OCI-LY3 (cell line): ENCODE measurements around the gene SELENOP.

ENCODE experiments used
- H2AFZ ChIP-seq: fragments of 200-600, 300-600 bp; shearing (Covaris generic); 2 replicates; pipeline ENCODE4 v1.6.0; 2014; ENCODE audit warnings: antibody characterized with exemption, low read depth, low read length
- H3K27ac ChIP-seq: fragments of 200-600, 300-600 bp; sonication (generic); 2 replicates; pipeline ENCODE4 v1.5.1; 2014; ENCODE audit warnings: mild to moderate bottlenecking, low read length, moderate library complexity, mixed read lengths
- H3K27me3 ChIP-seq: fragments of 200-600, 300-600 bp; sonication (generic); 2 replicates; pipeline ENCODE4 v1.6.1; 2014; ENCODE audit warnings: low read depth, low read length, mixed read lengths
- H3K36me3 ChIP-seq: fragments of 200-600, 300-600 bp; sonication (generic); replicated peaks from 2 replicates; pipeline ENCODE3; 2014; ENCODE audit warnings: low read depth, low read length, mixed read lengths
- H3K4me1 ChIP-seq: fragments of 300-600, 200-600 bp; sonication (generic); 2 replicates; pipeline ENCODE4 v1.6.1; 2014; ENCODE audit warnings: low read length, mixed read lengths
- H3K4me2 ChIP-seq: fragments of 200-600, 300-600 bp; sonication (generic); 2 replicates; pipeline ENCODE4 v1.6.1; 2014; ENCODE audit warnings: low read length, mixed read lengths
- H3K4me3 ChIP-seq: fragments of 300-600, 200-600 bp; sonication (generic); 2 replicates; pipeline ENCODE4 v1.5.1; 2014; ENCODE audit warnings: antibody characterized with exemption, mild to moderate bottlenecking, low read length, moderate library complexity
- H3K79me2 ChIP-seq: fragments of 300-600, 200-600 bp; shearing (Covaris generic); 2 replicates; pipeline ENCODE4 v1.6.1; 2014; ENCODE audit warnings: mild to moderate bottlenecking, low read length, mixed read lengths
- H3K9ac ChIP-seq: fragments of 300-600, 200-600 bp; shearing (Covaris generic); 2 replicates; pipeline ENCODE4 v1.6.0; 2014; ENCODE audit warnings: mild to moderate bottlenecking, low read length, moderate library complexity
- H3K9me3 ChIP-seq: fragments of 200-600, 300-600 bp; shearing (Covaris generic); 2 replicates; pipeline ENCODE4 v1.6.1; 2014; ENCODE audit warnings: low read length, mixed read lengths; ENCODE audit not compliant: insufficient read depth
- H4K20me1 ChIP-seq: fragments of 200-600, 300-600 bp; sonication (generic); 2 replicates; pipeline ENCODE4 v1.6.1; 2016; ENCODE audit warnings: low read length, mixed read lengths; ENCODE audit not compliant: insufficient read depth
- EZH2phosphoT487 ChIP-seq: fragments of 200-600 bp; shearing (Covaris generic); IDR thresholded peaks from 2 replicates; pipeline ENCODE4 v1.6.1; 2018; ENCODE audit warnings: antibody characterized with exemption, mixed run types, low read depth
- TF ChIP-seq, protein P1 (sequence below): fragments of 200-600, 300-600 bp; sonication (generic); IDR thresholded peaks from 2 replicates; pipeline ENCODE4 v1.5.1; 2014; ENCODE audit warnings: antibody characterized with exemption, low read length, low read depth

Gene SELENOP

DNA sequence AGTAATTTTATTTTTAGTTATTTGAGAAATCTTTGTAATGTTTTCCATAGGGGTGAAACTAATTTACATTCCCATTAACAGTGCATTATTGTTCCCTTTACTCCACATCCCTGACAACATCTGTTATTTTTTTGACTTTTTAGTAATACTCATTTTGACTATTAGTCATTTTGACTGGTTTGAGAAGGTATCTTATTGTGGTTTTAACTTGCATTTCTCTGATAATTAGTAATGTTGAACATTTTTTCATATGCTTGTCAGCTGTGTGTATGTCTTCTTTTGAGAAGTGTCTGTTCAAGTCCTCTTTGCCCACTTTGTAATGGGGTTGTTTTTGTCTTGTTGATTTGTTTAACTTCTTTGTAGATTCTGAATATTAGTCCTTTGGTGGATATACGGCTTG lies 27.6 kb downstream of the SELENOP start:
- H3K4me1 ChIP-seq: no peaks in the 10 kb centered on the region
- H3K9me3 ChIP-seq: no peaks in the 10 kb centered on the region
- H3K27me3 ChIP-seq: no peaks in the 10 kb centered on the region
- H3K27ac ChIP-seq: no peak overlapping the region
- H3K4me2 ChIP-seq: no peak overlapping the region
- H4K20me1 ChIP-seq: no peaks in the 10 kb centered on the region
- H3K4me3 ChIP-seq: no peak overlapping the region
- no peak for TF ChIP-seq EZH2phosphoT487
- TF ChIP-seq, protein P1, sequence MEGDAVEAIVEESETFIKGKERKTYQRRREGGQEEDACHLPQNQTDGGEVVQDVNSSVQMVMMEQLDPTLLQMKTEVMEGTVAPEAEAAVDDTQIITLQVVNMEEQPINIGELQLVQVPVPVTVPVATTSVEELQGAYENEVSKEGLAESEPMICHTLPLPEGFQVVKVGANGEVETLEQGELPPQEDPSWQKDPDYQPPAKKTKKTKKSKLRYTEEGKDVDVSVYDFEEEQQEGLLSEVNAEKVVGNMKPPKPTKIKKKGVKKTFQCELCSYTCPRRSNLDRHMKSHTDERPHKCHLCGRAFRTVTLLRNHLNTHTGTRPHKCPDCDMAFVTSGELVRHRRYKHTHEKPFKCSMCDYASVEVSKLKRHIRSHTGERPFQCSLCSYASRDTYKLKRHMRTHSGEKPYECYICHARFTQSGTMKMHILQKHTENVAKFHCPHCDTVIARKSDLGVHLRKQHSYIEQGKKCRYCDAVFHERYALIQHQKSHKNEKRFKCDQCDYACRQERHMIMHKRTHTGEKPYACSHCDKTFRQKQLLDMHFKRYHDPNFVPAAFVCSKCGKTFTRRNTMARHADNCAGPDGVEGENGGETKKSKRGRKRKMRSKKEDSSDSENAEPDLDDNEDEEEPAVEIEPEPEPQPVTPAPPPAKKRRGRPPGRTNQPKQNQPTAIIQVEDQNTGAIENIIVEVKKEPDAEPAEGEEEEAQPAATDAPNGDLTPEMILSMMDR: no peak
- H3K79me2 ChIP-seq: no peaks in the 10 kb centered on the region
- no peak overlapping the region for H3K9ac ChIP-seq
- no peak overlapping the region for H2AFZ ChIP-seq
- no peaks in the 10 kb centered on the region for H3K36me3 ChIP-seq

DNA sequence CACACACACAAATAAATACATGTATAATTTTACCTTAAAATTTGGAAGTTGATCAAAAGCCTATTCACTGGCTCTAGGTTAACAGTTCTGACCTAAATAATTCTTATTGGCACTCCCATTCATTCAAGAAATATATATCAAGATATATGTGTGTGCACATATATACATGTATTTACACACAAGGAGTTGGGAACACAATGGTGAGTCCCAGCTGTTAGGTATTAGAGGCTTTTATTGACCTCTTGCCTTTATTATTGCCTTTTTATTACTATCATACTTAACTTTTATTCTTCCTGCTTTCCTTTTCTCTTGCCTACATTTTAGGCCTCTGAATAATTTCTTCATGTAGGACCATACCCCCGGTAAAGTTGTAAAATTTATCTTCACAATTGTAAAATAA lies 30.1 kb downstream of the SELENOP start:
- Histone ChIP-seq H2AFZ (no peak overlapping the region), H3K27me3 (no peaks in the 10 kb centered on the region), H3K4me3 (no peak overlapping the region), H3K4me1 (no peaks in the 10 kb centered on the region), H3K79me2 (no peaks in the 10 kb centered on the region), H3K4me2 (no peak overlapping the region), H3K27ac (no peak overlapping the region), H3K9ac (no peak overlapping the region), H4K20me1 (no peaks in the 10 kb centered on the region), H3K9me3 (no peaks in the 10 kb centered on the region), H3K36me3 (no peaks in the 10 kb centered on the region)
- TF ChIP-seq, protein P1: no peak
- no peak for TF ChIP-seq EZH2phosphoT487

GRCh38 chr5:42779083-42779482 lies 32.6 kb downstream of the SELENOP start:
- no peaks in the 10 kb centered on the region for H3K9me3 ChIP-seq
- no peaks in the 10 kb centered on the region for H3K4me1 ChIP-seq
- no peaks in the 10 kb centered on the region for H3K79me2 ChIP-seq
- TF ChIP-seq EZH2phosphoT487: no peak
- TF ChIP-seq, protein P1: no peak
- no peaks in the 10 kb centered on the region for H4K20me1 ChIP-seq
- no peak overlapping the region for H3K27ac ChIP-seq
- no peaks in the 10 kb centered on the region for H3K36me3 ChIP-seq
- no peak overlapping the region for H3K4me3 ChIP-seq
- H2AFZ ChIP-seq: no peak overlapping the region
- no peak overlapping the region for H3K4me2 ChIP-seq
- H3K27me3 ChIP-seq: no peaks in the 10 kb centered on the region
- H3K9ac ChIP-seq: no peak overlapping the region

DNA sequence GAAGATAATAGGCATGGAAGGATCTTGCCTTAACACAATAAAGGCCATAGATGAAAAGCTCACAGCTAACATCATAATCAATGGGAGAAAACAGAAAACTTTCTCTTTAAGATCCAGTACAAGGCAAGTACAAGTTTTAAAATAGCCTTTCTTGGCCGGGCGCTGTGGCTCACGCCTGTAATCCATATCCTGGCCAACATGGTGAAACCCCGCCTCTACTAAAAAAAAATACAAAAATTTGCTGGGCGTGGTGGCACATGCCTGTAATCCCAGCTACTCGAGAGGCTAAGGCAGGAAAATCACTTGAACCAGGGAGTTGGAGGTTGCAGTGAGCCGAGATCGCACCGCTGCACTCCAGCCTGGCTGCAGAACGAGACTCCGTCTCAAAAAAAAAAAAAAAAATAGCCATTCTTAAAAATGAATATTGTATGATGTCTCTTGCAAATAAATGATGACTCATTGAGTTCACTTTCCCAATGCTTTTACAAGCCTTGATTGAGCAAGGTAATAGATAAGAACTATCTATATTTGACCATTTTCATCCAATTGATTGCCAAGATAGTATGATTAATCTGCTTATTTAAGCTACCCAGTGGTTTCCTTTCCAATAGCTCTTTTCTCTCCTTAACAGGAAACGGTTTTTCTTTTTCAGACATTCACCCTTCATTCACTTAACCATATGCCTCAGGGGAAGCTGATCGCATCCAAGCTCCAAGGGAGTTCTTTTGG lies 39.3 kb downstream of the SELENOP start:
- H3K4me3 ChIP-seq: no peak overlapping the region
- H3K9ac ChIP-seq: no peak overlapping the region
- no peaks in the 10 kb centered on the region for H4K20me1 ChIP-seq
- TF ChIP-seq, protein P1: no peak
- no peak for TF ChIP-seq EZH2phosphoT487
- H2AFZ ChIP-seq: no peak overlapping the region
- no peaks in the 10 kb centered on the region for H3K4me1 ChIP-seq
- no peaks in the 10 kb centered on the region for H3K27me3 ChIP-seq
- no peaks in the 10 kb centered on the region for H3K79me2 ChIP-seq
- H3K4me2 ChIP-seq: no peak overlapping the region
- no peaks in the 10 kb centered on the region for H3K36me3 ChIP-seq
- H3K9me3 ChIP-seq: no peaks in the 10 kb centered on the region
- no peak overlapping the region for H3K27ac ChIP-seq
